ENCODE results near the gene LIF.

DNA sequence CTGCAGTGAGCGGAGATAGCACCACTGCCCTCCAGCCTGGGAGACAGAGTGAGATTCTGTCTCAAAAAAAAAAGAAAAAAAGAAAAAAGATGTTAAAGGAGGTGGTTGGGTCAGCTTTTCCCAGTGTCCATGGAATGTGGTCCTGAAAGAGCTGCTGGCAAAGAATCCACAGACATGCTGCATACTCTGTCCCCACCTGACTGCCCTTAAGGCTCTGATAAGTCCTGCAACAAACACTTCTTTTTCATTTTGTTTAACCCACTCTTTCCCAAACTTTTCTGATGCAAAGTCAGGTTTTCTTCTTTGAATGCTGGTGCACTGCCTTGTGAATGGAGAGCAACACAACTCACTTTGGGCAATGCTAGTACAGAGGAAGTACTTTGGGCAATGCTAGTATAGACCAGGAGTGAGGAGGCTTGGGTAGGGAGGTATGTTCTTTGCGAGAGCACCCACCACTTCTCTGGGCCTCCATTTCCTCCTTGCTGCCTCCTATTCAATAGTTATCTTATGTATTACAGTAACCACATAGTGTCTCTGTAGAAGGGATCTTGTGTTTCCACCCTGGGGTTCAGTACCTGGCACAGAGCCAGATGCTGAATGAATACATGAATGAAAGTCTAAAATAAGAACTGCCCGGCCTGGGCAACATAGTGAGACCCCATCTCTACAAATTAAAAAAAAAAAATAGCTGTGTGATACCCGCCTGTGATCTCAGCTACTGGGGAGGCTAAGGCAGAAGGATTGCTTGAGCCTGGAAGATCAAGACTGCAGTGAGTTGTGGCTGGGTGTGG lies 18.9 kb downstream of the LIF start:
- TF ChIP-seq JUN (IDR thresholded peaks at IDR 0.05) (no peak), EP300 (IDR thresholded peaks at IDR 0.05) (no peak), ZSCAN20 (CRISPR knock-in tag; IDR thresholded peaks at IDR 0.05) (no peak), HDAC2 (IDR thresholded peaks at IDR 0.05) (no peak)
- TF ChIP-seq, protein P1, sequence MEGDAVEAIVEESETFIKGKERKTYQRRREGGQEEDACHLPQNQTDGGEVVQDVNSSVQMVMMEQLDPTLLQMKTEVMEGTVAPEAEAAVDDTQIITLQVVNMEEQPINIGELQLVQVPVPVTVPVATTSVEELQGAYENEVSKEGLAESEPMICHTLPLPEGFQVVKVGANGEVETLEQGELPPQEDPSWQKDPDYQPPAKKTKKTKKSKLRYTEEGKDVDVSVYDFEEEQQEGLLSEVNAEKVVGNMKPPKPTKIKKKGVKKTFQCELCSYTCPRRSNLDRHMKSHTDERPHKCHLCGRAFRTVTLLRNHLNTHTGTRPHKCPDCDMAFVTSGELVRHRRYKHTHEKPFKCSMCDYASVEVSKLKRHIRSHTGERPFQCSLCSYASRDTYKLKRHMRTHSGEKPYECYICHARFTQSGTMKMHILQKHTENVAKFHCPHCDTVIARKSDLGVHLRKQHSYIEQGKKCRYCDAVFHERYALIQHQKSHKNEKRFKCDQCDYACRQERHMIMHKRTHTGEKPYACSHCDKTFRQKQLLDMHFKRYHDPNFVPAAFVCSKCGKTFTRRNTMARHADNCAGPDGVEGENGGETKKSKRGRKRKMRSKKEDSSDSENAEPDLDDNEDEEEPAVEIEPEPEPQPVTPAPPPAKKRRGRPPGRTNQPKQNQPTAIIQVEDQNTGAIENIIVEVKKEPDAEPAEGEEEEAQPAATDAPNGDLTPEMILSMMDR (IDR thresholded peaks at IDR 0.05), result no peak

All from A549 (cell line).